NCI-H1417 treated with DMSO at 0.1 percent for 48 hours (cell line): Measurements from ENCODE around the gene NTN1.

ENCODE experiments used
- DNase-seq: peaks from one replicate; lab custom pipeline; 2025; lab: John Stamatoyannopoulos, UW

NTN1 gene

DNA sequence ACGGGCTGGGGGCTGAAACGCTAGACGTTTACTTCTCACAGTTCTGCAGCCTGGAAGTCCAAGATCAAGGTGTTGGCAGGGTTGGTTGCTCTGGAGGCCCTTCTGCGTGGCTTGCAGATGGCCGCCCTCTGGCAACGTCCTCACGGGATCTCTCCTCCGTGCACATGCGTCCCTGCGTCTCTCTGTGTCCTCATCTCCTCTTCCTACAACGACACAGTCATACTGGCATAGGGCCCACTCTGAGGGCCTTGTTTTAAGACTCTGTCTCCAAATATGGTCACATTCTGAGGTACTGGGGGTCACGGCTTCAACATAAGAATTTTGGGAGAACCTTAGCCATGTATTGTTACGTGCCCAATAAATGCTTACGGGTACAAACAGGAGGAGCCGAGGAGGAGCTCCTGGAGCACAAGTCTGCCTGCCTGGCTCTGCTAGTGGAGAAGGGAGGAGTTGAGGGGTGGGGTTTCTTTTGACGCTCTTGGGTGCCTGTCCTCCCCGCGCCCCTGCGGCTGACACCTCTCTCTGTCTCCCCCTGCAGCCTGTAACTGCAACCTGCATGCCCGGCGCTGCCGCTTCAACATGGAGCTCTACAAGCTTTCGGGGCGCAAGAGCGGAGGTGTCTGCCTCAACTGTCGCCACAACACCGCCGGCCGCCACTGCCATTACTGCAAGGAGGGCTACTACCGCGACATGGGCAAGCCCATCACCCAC is 141.1 kb downstream of the NTN1 start:
- no peak for DNase-seq

GRCh38 chr17:9166788-9167187 is 145.5 kb downstream of the NTN1 start:
- DNase-seq: no peak

DNA sequence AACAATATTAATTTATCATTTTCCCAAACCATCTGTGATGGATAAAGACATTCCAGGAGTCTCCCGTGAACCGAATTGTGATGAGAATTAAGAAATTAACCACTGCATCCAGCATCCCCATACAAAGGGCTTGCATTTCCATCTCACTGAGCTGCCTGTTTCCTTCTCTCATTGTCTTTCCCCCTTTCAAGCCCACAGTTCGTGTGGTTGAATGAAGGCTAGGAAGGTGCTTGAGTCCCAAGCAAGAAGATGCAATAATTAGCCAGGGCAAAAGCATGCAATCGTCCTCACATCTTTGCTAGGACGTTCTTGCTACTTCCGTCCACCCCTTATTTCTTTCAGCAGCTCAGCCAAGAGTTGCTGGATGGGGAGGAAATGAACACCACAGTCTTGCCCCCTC is 146.1 kb downstream of the NTN1 start:
- no peak for DNase-seq

GRCh38 chr17:9169116-9169515 is 147.8 kb downstream of the NTN1 start:
- no peak for DNase-seq

DNA sequence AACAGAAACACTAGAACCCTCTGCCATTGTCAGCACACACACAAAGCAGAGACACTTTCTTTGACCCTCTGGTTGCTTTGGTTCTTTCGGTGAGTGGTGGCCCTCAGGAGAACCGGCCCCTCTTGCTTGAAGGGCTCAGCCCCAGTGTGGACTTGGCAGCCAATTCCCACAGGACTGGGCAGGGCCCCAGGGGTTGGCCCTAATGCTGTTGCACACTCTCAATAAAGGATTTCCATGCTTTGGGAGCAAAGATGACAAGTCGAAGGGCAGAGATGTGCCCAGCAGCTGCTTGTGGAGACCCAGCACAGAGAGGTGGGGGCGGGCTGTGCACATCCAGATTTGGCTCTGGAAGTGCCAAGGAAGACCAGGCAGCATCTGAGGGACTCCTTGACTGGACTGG is 149.0 kb downstream of the NTN1 start:
- DNase-seq: no peak

- no peak for DNase-seq
These were observed 149.5 kb downstream of the NTN1 start for GRCh38 chr17:9170853-9171252.

GRCh38 chr17:9173386-9173983 is 152.2 kb downstream of the NTN1 start:
- DNase-seq: no peak

GRCh38 chr17:9174312-9174711 is 153.0 kb downstream of the NTN1 start:
- DNase-seq: no peak

GRCh38 chr17:9174779-9175574 is 153.7 kb downstream of the NTN1 start:
- DNase-seq: no peak

DNA sequence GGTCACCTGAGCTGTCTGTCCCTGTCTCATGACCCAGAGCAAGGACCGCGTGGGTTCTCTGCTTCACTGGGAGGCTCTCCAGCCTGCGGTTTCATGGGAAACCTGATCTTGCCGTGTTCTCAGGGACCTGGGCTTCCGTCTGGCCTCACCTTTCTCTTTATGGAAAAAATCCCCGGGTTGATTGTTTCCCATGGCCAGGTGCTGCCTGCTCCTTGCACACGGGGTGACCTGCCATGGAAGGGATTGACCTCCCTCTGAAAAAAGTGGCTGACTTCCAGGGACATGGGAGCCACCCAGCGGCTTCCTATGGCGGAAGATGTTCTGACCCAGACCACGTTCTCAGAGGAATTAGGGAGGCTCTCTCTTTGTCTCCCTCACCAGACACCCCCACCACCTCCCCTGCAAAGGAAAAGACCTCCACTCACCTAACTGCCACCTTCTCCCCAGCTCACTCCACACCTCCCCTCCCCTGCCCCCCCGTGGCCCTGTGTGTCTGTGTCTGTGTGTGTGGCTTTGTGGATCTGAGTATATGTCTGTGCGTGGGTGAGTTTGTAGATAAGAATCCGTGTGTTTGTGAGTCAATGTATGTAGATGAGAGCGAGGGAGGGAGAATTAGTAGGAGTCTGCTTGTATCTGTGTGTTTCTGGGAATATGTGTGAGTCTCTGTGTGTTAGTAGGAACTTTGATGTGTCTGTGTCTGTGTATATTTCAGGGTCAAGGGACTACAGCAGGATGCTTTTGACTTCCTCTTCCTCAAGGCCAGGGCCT is 154.6 kb downstream of the NTN1 start:
- DNase-seq: no peak

DNA sequence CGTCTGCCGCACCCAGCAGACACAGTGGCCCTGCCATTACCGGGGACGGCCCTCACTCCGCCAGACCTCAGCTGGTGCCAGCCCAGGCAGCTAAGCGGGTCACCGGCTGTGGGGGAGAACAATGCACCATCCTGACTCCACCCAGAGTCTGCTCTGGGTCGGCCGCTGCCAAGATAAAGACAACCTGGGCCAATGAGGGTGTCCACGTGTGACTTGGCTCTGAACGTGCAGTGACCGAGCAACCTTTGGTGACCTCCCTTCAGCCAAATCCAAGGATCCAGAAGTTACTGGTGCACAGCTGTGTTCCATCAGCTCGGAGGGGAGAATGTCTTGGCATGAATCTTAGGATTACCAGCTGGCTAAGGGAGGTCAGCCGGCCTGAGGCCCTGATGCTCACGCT is 155.9 kb downstream of the NTN1 start:
- no peak for DNase-seq

- DNase-seq: no peak
These were observed 157.0 kb downstream of the NTN1 start for GRCh38 chr17:9178319-9178718.

DNA sequence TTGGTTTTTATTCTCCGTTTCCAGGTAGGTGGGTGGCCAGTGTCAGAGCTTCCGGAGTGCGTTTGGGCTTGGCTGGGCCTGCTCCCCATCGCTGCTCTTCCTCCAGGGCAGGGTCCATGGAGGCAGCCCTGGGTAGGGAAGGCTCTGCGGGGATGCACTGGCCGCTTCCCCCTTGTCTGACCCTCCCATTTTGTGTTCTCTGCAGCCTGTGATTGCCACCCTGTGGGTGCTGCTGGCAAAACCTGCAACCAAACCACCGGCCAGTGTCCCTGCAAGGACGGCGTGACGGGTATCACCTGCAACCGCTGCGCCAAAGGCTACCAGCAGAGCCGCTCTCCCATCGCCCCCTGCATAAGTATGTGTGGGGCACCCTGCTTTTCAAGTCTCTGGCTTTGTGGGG is 158.3 kb downstream of the NTN1 start:
- DNase-seq: no peak

- DNase-seq: no peak
These were observed 160.3 kb downstream of the NTN1 start for GRCh38 chr17:9181640-9182039.

GRCh38 chr17:9183306-9183705 is 162.0 kb downstream of the NTN1 start:
- no peak for DNase-seq

DNA sequence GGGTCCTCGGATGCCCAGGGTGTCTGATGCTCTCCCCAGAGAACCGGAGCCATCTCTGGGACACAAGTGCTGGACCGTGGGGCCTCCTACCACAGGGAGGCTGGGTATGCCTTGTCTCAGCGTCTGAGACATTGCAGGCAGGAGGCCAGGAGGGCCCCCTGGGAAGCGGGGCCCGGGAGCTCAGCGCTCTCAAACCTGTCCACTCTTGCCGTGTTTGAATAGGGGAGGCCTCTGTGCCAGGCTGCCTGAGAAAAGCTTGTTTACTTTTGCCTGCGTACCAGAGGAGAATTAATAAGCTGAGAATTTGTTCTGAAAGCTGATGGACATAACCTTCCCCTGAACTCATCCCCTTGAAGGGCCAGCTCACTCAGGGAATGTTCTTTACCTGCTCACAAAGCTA is 163.8 kb downstream of the NTN1 start:
- no peak for DNase-seq

GRCh38 chr17:9185688-9186284 is 164.5 kb downstream of the NTN1 start:
- DNase-seq: no peak

DNA sequence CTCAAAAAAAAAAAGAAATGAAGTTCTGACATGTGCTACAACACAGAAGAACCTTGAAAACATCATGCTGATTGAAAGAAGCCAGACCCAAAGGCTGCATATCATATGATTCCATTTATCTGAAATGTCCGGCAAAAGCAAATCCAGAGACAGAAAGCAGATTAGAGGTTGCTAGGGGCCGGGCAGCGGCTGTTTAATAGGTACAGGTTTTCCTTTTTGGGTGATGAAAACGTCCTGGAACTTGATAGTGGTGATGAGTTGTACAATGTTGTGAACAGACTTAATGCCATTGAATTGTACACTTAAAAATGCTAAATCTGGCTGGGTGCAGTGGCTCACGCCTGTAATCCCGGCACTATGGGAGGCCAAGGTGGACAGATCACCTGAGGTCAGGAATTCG is 166.5 kb downstream of the NTN1 start:
- no peak for DNase-seq

DNA sequence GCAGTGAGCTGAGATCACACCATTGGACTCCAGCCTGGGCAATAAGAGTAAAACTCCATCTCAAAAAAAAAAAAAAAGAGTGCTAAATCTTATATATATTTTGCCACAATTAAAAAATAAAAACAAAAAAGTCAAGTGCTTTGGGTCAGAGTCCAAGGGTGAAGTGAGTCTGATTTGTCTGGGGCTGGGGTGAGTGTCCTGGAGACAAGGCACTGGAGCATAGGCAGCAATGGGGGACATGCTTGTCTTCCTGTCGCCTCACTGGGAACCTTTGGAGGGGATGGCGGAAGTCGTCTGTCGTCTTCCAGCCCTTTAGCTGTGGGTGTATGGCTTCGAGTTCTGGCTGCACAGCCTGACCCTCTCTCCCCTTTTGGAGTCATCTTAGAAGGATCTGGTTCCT is 167.1 kb downstream of the NTN1 start:
- DNase-seq: no peak

DNA sequence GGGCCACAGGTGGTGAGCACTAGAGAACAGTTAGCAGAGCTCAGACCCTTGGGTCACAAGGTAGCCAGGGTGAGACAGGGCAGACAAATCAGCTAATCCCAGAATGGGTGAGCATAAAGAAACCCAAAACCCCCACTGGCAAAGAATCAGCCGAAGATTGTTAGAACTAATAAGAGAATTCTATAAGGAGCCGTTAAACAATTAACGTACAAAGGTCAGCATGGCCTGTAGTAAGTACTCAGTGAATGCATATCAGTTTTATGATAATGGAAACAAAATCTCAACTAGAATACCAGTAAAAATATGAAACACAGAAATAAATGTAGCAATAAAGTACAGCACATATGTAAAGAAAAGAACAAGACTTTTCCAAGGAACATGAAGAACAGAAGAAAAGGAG is 168.6 kb downstream of the NTN1 start:
- DNase-seq: no peak

GRCh38 chr17:9192010-9192409 is 170.7 kb downstream of the NTN1 start:
- DNase-seq: no peak

DNA sequence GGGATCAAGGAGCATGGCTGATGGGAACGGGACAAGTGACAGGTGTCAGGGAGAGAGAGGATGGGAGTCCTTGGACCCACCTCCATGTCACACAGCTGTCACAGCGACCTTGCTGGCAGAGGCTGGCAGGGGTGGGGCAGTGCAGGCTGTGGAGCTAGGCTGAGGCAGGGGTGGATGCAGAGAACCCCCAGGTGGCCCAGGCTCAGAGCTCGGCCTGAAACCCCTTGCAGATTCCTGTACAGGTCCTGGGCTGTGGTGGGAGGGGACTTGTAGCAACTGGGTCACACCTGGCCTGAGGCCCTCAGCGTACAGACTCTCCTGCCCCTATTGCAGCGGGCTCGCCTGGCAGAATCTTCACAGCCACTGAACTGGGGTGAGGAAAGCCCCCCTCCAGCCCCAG is 174.1 kb downstream of the NTN1 start:
- DNase-seq: no peak
